ENCODE results near the gene RPA3.

GRCh38 chr7:7694542-7694941 is 23.9 kb downstream of the RPA3 start:
- TF ChIP-seq POLR2AphosphoS5 (IDR thresholded peaks at IDR 0.05) (no peak), CTCF (IDR thresholded peaks at IDR 0.05) (no peak)
